PC-3 (cell line): Measurements from ENCODE around the gene NKX6-2. TPM values are rescaled to one million over a fixed set of nuclear protein-coding genes. Genes with fewer than 3 reads are reported as not detected.

Source experiments
- ATAC-seq: fragments of 200-7000 bp; cut with Tn5 transposase; 2 replicates; pipeline ENCODE4 v1.9.1; 2020; ENCODE audit warnings: mild to moderate bottlenecking, moderate library complexity
- BruUV-seq: library from RNA; stranded (reverse); fragments of 400-500 nt; replicated peaks from 2 replicates; lab custom pipeline; 2021; lab: Mats Ljungman, UMichigan
- CTCF ChIA-PET: fragments of 300-600 bp; sonication (Branson Sonifier 250); formaldehyde crosslinking; loops from one replicate; lab custom pipeline; 2022; ENCODE audit warnings: antibody characterized with exemption; lab: Charles Lee
- POLR2A ChIA-PET: fragments of 300-600 bp; sonication (Branson Sonifier 250); formaldehyde crosslinking; loops from one replicate; lab custom pipeline; 2022; ENCODE audit warnings: antibody characterized with exemption; ENCODE audit not compliant: unreplicated experiment; lab: Charles Lee
- DNase-seq: peaks from one replicate; pipeline ENCODE4 v3.0.0-alpha.2; 2015
- H2AFZ ChIP-seq: fragments of 300-600 bp; sonication (generic); 2 replicates; pipeline ENCODE4 v1.6.0; 2016; ENCODE audit warnings: antibody characterized with exemption, low read length
- H3F3A ChIP-seq: fragments of 300-600 bp; sonication (generic); one replicate; pipeline ENCODE4 v1.6.0; 2017; ENCODE audit warnings: antibody characterized with exemption, low read length, control low read depth, mild to moderate bottlenecking; ENCODE audit not compliant: unreplicated experiment
- H3K27ac ChIP-seq: fragments of 300-600 bp; sonication (generic); 2 replicates; pipeline ENCODE4 v1.5.1; 2016; ENCODE audit warnings: mild to moderate bottlenecking, low read length
- H3K27me3 ChIP-seq: fragments of 300-600 bp; sonication (generic); 2 replicates; pipeline ENCODE4 v1.6.1; 2016; ENCODE audit warnings: low read length, mixed read lengths
- H3K36me3 ChIP-seq: fragments of 300-600 bp; sonication (generic); 2 replicates; pipeline ENCODE4 v1.6.1; 2016; ENCODE audit warnings: low read depth, mixed run types, low read length, mixed read lengths
- H3K4me1 ChIP-seq: fragments of 300-600 bp; sonication (generic); 2 replicates; pipeline ENCODE4 v1.5.1; 2016; ENCODE audit warnings: low read length; ENCODE audit not compliant: insufficient read depth
- H3K4me2 ChIP-seq: fragments of 300-600 bp; sonication (generic); 2 replicates; pipeline ENCODE4 v1.6.0; 2016; ENCODE audit warnings: low read length
- H3K4me3 ChIP-seq: fragments of 300-600 bp; sonication (generic); 2 replicates; pipeline ENCODE4 v1.5.1; 2016; ENCODE audit warnings: mild to moderate bottlenecking, low read length, mixed read lengths
- H3K79me2 ChIP-seq: fragments of 300-600 bp; sonication (generic); 2 replicates; pipeline ENCODE4 v1.6.1; 2017; ENCODE audit warnings: low read length, mixed read lengths
- H3K9ac ChIP-seq: fragments of 300-600 bp; sonication (generic); 2 replicates; pipeline ENCODE4 v1.6.0; 2016; ENCODE audit warnings: mild to moderate bottlenecking, low read length
- H3K9me2 ChIP-seq: fragments of 300-600 bp; sonication (generic); replicated peaks from 2 replicates; pipeline ENCODE4 v1.6.1; 2016; ENCODE audit warnings: mixed run types, low read length, mixed read lengths
- H3K9me3 ChIP-seq: fragments of 300-600 bp; sonication (generic); 2 replicates; pipeline ENCODE4 v1.6.1; 2016; ENCODE audit warnings: low read length, mixed read lengths
- H4K20me1 ChIP-seq: fragments of 300-600 bp; sonication (generic); 2 replicates; pipeline ENCODE4 v1.6.1; 2016; ENCODE audit warnings: low read length, mixed read lengths
- CTCF ChIP-seq: fragments of 300-600 bp; sonication (generic); conservative IDR thresholded peaks from 2 replicates; pipeline ENCODE4 v1.5.1; 2017; ENCODE audit warnings: antibody characterized with exemption, low read depth, mild to moderate bottlenecking, low read length
- EZH2 ChIP-seq: fragments of 300-600 bp; sonication (generic); IDR thresholded peaks from one replicate; pipeline ENCODE4 v1.6.1; 2017; ENCODE audit warnings: antibody characterized with exemption, mild to moderate bottlenecking, low read length; ENCODE audit not compliant: unreplicated experiment
- EZH2phosphoT487 ChIP-seq: fragments of 300-600 bp; sonication (generic); IDR thresholded peaks from 2 replicates; pipeline ENCODE4 v1.6.1; 2018; ENCODE audit warnings: mild to moderate bottlenecking, antibody characterized with exemption, low read length, borderline replicate concordance
- intact Hi-C: fragments of 100-400 bp; cut with micrococcal nuclease; formaldehyde crosslinking; loops from 2 replicates; pipeline ENCODE4 v1.9.0; 2023
- total RNA-seq: library from RNA; depleted of rRNA; stranded (reverse); fragments of >200 nt; gene quantifications from 2 replicates; pipeline ENCODE4 v1.2.3, GENCODE V29; 2014

The NKX6-2 gene
- total RNA-seq, 1 experiment from 2014 or later = not detected

GRCh38 chr10:132738454-132739224 lies 47.3 kb downstream of the NKX6-2 start:
- no peak overlapping the region for H2AFZ ChIP-seq
- H3K4me3 ChIP-seq = no peak overlapping the region
- no TSS peak for BruUV-seq
- no peaks in the 10 kb centered on the region for H3K79me2 ChIP-seq
- H3K4me2 ChIP-seq = no peak overlapping the region
- intact Hi-C loops = no loop called here
- no peaks in the 10 kb centered on the region for H3K9me3 ChIP-seq
- H3K4me1 ChIP-seq = no peaks in the 10 kb centered on the region
- H3K27ac ChIP-seq = no peak overlapping the region
- H3K27me3 ChIP-seq = no peaks in the 10 kb centered on the region
- no peaks in the 10 kb centered on the region for H4K20me1 ChIP-seq
- ChIA-PET CTCF (no interaction called here), POLR2A (no interaction called here)
- DNase-seq = no peak
- no peaks in the 10 kb centered on the region for H3F3A ChIP-seq
- no peak overlapping the region for H3K9ac ChIP-seq
- no peaks in the 10 kb centered on the region; the same call in 1 of the 2 replicates for H3K36me3 ChIP-seq
- no peak for ATAC-seq
- TF ChIP-seq EZH2 (no peak), EZH2phosphoT487 (no peak), CTCF (no peak)
- no peaks in the 10 kb centered on the region for H3K9me2 ChIP-seq

GRCh38 chr10:132737390-132738048 lies 48.4 kb downstream of the NKX6-2 start:
- Histone ChIP-seq H2AFZ (no peak overlapping the region), H3K27ac (no peak overlapping the region), H3K79me2 (no peaks in the 10 kb centered on the region), H3K9me3 (no peaks in the 10 kb centered on the region), H3K4me1 (no peaks in the 10 kb centered on the region), H3K27me3 (no peaks in the 10 kb centered on the region), H3K4me3 (no peak overlapping the region), H3K4me2 (no peak overlapping the region), H3K9me2 (no peaks in the 10 kb centered on the region), H3F3A (no peaks in the 10 kb centered on the region), H3K36me3 (no peaks in the 10 kb centered on the region; the same call in 1 of the 2 replicates), H3K9ac (no peak overlapping the region), H4K20me1 (no peaks in the 10 kb centered on the region)
- no peak for TF ChIP-seq EZH2
- TF ChIP-seq EZH2phosphoT487 = no peak
- TF ChIP-seq CTCF = no peak
- CTCF ChIA-PET = no interaction called here
- no TSS peak for BruUV-seq
- DNase-seq (no peak), ATAC-seq (no peak)
- intact Hi-C loops = no loop called here
- POLR2A ChIA-PET = no interaction called here

- no TSS peak for BruUV-seq
- POLR2A ChIA-PET = no interaction called here
- no peaks in the 10 kb centered on the region for H3K27me3 ChIP-seq
These were observed 50.0 kb downstream of the NKX6-2 start for GRCh38 chr10:132735923-132736391.

More at GRCh38 chr10:132735923-132736391, 50.0 kb downstream of the NKX6-2 start:
- H3K36me3 ChIP-seq = no peaks in the 10 kb centered on the region
- intact Hi-C loops = no loop called here
- CTCF ChIA-PET = no interaction called here
- ATAC-seq (no peak), DNase-seq (no peak)
- H3K27ac ChIP-seq = no peak overlapping the region
- no peak for TF ChIP-seq EZH2
- no peak for TF ChIP-seq EZH2phosphoT487
- no peak for TF ChIP-seq CTCF
- H3K9me3 ChIP-seq = no peaks in the 10 kb centered on the region
- no peak overlapping the region for H3K9ac ChIP-seq
- H3K4me3 ChIP-seq = no peak overlapping the region
- no peaks in the 10 kb centered on the region for H3K4me1 ChIP-seq
- no peaks in the 10 kb centered on the region for H3K79me2 ChIP-seq
- no peak overlapping the region for H2AFZ ChIP-seq
- H3F3A ChIP-seq = no peaks in the 10 kb centered on the region
- no peaks in the 10 kb centered on the region for H3K9me2 ChIP-seq
- H4K20me1 ChIP-seq = no peaks in the 10 kb centered on the region
- no peak overlapping the region for H3K4me2 ChIP-seq
